K562 (cell line): ENCODE results near the gene DCTN1. TPM values are rescaled to one million over a fixed set of nuclear protein-coding genes. Genes with fewer than 3 reads are reported as not detected.

Experiments used
- ARID3A ChIP-seq: IDR thresholded peaks from 2 replicates; pipeline ENCODE4 v1.6.1; 2012; ENCODE audit warnings: low read depth, low read length, improper control_type of control experiment, borderline replicate concordance
- ELF4 ChIP-seq: fragments of 450-650 bp; formaldehyde crosslinking; IDR thresholded peaks from 2 replicates; pipeline ENCODE4 v1.4.0; 2022; ENCODE audit warnings: missing genetic modification characterization
- KDM1A ChIP-seq, 2 experiments: fragments of 450-650 bp; IDR thresholded peaks; 2 replicates each; pipeline ENCODE4 v1.6.1; 2016; ENCODE audit warnings: mild to moderate bottlenecking in 2 of 2
- MNT ChIP-seq, 2 experiments: fragments of 450-650 bp; conservative IDR thresholded peaks; 2 replicates each; pipeline ENCODE4 v1.6.1; 2017; ENCODE audit warnings: mild to moderate bottlenecking in 2 of 2, moderate library complexity in 2 of 2
- NFRKB ChIP-seq: fragments of 450-650 bp; IDR thresholded peaks from 2 replicates; pipeline ENCODE4 v1.6.1; 2016; ENCODE audit warnings: low read depth
- NR1H2 ChIP-seq: sonication (generic); formaldehyde crosslinking; IDR thresholded peaks from 2 replicates; pipeline ENCODE4 v1.4.0; 2020; ENCODE audit warnings: mild to moderate bottlenecking, missing genetic modification reagents
- TAF1 ChIP-seq: IDR thresholded peaks from 2 replicates; pipeline ENCODE4 v1.6.1; 2011; ENCODE audit warnings: mild to moderate bottlenecking, low read length, moderate library complexity; ENCODE audit not compliant: insufficient read depth, control insufficient read depth, severe bottlenecking; ENCODE audit errors: extremely low read depth
- ZNF449 ChIP-seq: fragments of 250-450 bp; sonication (Bioruptor Pico); IDR thresholded peaks from 2 replicates; pipeline ENCODE4 v1.8.0; 2022; ENCODE audit warnings: moderate library complexity, mild to moderate bottlenecking, inconsistent platforms
- ZNF75A ChIP-seq: fragments of 450-650 bp; formaldehyde crosslinking; IDR thresholded peaks from 2 replicates; pipeline ENCODE4 v1.4.0; 2020; ENCODE audit warnings: mild to moderate bottlenecking
- polyA plus RNA-seq, 8 experiments: library from polyadenylated mRNA; depleted of rRNA in 4 of 8; stranded (reverse) in 5 of 8; unstranded in 3 of 8; fragments of >200 nt; fragmentation: Nextera tagmentation in 2 of 8; fragmentation: Illumina TruSeq in 1 of 8; extraction: Ambion mirVana in 2 of 8; extraction: Trizol in 1 of 8; gene quantifications; 2 replicates each; pipeline versions ENCODE4 v1.2.1 to v1.2.3, GENCODE V29; 2011 to 2014; ENCODE audit warnings: inconsistent platforms in 1 of 8, missing spikeins in 1 of 8
- total RNA-seq, 7 experiments: library from RNA; depleted of rRNA in 6 of 7; stranded (reverse); fragments of >200 nt in 6 of 7; fragmentation: Illumina TruSeq in 2 of 7; extraction: Trizol in 2 of 7; gene quantifications; 2 replicates each; pipeline versions ENCODE4 v1.2.1 to v1.2.3, GENCODE V29; 2011 to 2021; ENCODE audit warnings: low replicate concordance in 1 of 7
- TF ChIP-seq, protein P1 (sequence below): fragments of 250-450 bp; sonication (Bioruptor Pico); IDR thresholded peaks from 2 replicates; pipeline ENCODE4 v1.8.0; 2021; ENCODE audit warnings: mild to moderate bottlenecking, moderate library complexity

Gene DCTN1
- total and polyA plus RNA-seq, 9 of the 15 experiments (the other 6 are each of a cell fraction or from before 2014, with no cell fraction given) = 23.9 to 71.7 (median 45.0) TPM

DNA sequence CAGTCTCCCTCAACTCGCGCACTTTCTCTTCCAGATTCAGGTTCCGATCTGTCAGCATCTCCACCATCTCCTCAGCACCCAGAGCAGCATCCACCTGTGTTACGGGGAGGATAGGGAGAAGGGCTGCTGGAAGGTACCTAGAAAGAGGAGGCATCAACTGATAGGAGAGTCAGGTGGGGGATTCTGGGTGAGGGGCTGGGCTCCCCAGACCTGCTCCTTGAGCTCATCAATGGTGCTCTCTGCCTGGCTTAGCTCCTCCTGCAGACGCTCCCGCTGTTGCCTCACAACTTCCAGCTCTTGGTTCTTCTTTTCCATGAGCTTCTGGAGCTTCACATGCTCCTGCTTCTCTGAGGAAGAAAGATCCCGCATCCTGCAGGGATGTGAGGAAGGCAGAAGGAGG lies 10.1 kb downstream of the DCTN1 start (continued):
- TF ChIP-seq ZNF75A (no peak), MNT (conservative IDR thresholded peaks at IDR 0.05) (no peak), KDM1A (IDR thresholded peaks at IDR 0.05) (no peak), ARID3A (no peak), ELF4 (CRISPR knock-in tag) (no peak), TAF1 (no peak), NFRKB (no peak), ZNF449 (no peak), NR1H2 (no peak)
- TF ChIP-seq, protein P1, sequence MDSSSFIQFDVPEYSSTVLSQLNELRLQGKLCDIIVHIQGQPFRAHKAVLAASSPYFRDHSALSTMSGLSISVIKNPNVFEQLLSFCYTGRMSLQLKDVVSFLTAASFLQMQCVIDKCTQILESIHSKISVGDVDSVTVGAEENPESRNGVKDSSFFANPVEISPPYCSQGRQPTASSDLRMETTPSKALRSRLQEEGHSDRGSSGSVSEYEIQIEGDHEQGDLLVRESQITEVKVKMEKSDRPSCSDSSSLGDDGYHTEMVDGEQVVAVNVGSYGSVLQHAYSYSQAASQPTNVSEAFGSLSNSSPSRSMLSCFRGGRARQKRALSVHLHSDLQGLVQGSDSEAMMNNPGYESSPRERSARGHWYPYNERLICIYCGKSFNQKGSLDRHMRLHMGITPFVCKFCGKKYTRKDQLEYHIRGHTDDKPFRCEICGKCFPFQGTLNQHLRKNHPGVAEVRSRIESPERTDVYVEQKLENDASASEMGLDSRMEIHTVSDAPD (CRISPR knock-in tag) = no peak
